Measurements from ENCODE around the gene PDE10A.
"Not testable (repeated sequence)": the region's sequence is repeated elsewhere in the genome, so short reads cannot be mapped to it uniquely, and the experiment has no call there.

The PDE10A gene

GRCh38 chr6:165551828-165552227, 111.2 kb downstream of the PDE10A start:
- DNase-seq (ENCODE audit: low spot score) = no peak

GRCh38 chr6:165548450-165548849, 114.6 kb downstream of the PDE10A start:
- no peak for DNase-seq (ENCODE audit: low spot score)

- no peak for DNase-seq (ENCODE audit: low spot score)
These were observed 117.2 kb downstream of the PDE10A start for GRCh38 chr6:165545806-165546205.

GRCh38 chr6:165543781-165544180, 119.3 kb downstream of the PDE10A start:
- DNase-seq (ENCODE audit: low spot score) = no peak

GRCh38 chr6:165536911-165537310, 126.1 kb downstream of the PDE10A start:
- no peak for DNase-seq (ENCODE audit: low spot score)

GRCh38 chr6:165519316-165519715, 143.7 kb downstream of the PDE10A start:
- DNase-seq (ENCODE audit: low spot score) = no peak

GRCh38 chr6:165515963-165516624, 146.9 kb downstream of the PDE10A start:
- no peak for DNase-seq (ENCODE audit: low spot score)

- no peak for DNase-seq (ENCODE audit: low spot score)
These were observed 148.4 kb downstream of the PDE10A start for GRCh38 chr6:165514621-165515020.

GRCh38 chr6:165511807-165512206, 151.2 kb downstream of the PDE10A start:
- DNase-seq (ENCODE audit: low spot score) = no peak

- no peak for DNase-seq (ENCODE audit: low spot score)
These were observed 154.6 kb downstream of the PDE10A start for GRCh38 chr6:165508321-165508869.

- no peak for DNase-seq (ENCODE audit: low spot score)
These were observed 156.4 kb downstream of the PDE10A start for GRCh38 chr6:165506657-165507056.

- not testable (repeated sequence) for DNase-seq (ENCODE audit: low spot score)
These were observed 162.7 kb downstream of the PDE10A start for GRCh38 chr6:165500214-165500907.

GRCh38 chr6:165497472-165497871, 165.6 kb downstream of the PDE10A start:
- DNase-seq (ENCODE audit: low spot score) = no peak

- DNase-seq (ENCODE audit: low spot score) = no peak
These were observed 174.3 kb downstream of the PDE10A start for GRCh38 chr6:165488624-165489295.

- DNase-seq (ENCODE audit: low spot score) = no peak
These were observed 175.1 kb downstream of the PDE10A start for GRCh38 chr6:165487950-165488349.

- no peak for DNase-seq (ENCODE audit: low spot score)
These were observed 175.7 kb downstream of the PDE10A start for GRCh38 chr6:165487347-165487746.

- DNase-seq (ENCODE audit: low spot score) = no peak
These were observed 176.6 kb downstream of the PDE10A start for GRCh38 chr6:165486183-165487137.

GRCh38 chr6:165484178-165484889, 178.7 kb downstream of the PDE10A start:
- no peak for DNase-seq (ENCODE audit: low spot score)

GRCh38 chr6:165481921-165482320, 181.1 kb downstream of the PDE10A start:
- no peak for DNase-seq (ENCODE audit: low spot score)

GRCh38 chr6:165480916-165481315, 182.1 kb downstream of the PDE10A start:
- no peak for DNase-seq (ENCODE audit: low spot score)

GRCh38 chr6:165478581-165478980, 184.5 kb downstream of the PDE10A start:
- no peak for DNase-seq (ENCODE audit: low spot score)

All from hematopoietic multipotent progenitor cell treated with erythropoietin and hydrocortisone succinate and interleukin-3 and kit ligand, for 17 days (in vitro differentiated cells).